Liver (tissue), 9 donors: ENCODE measurements around the gene TOR1AIP2. TPM values are rescaled to one million over a fixed set of nuclear protein-coding genes. Genes with fewer than 3 reads are reported as not detected.
"Not testable (repeated sequence)": the region's sequence is repeated elsewhere in the genome, so short reads cannot be mapped to it uniquely, and the experiment has no call there.

Experiments used
- DNase-seq: peaks from one replicate; pipeline ENCODE4 v3.0.0-alpha.2; 2017; ENCODE audit warnings: low spot score
- H3K27ac ChIP-seq, 2 donors: one replicate each; pipeline ENCODE4 v1.7.0; 2013; ENCODE audit warnings: inconsistent platforms in 2 of 2, low read length in 2 of 2, control low read depth in 1 of 2, low read depth in 1 of 2, mild to moderate bottlenecking in 1 of 2
- H3K27me3 ChIP-seq, 4 donors: one replicate each; pipeline versions ENCODE4 v1.6.1 to v1.7.0; 2013; ENCODE audit warnings: low read length in 3 of 4, inconsistent platforms in 1 of 4, mild to moderate bottlenecking in 1 of 4, moderate library complexity in 1 of 4; ENCODE audit not compliant: control insufficient read depth in 4 of 4, insufficient read depth in 4 of 4
- H3K36me3 ChIP-seq, 4 donors: one replicate each; pipeline versions ENCODE4 v1.6.1 to v1.7.0; 2013; ENCODE audit warnings: low read length in 3 of 4, mild to moderate bottlenecking in 3 of 4, low read depth in 1 of 4, moderate library complexity in 1 of 4; ENCODE audit not compliant: control insufficient read depth in 4 of 4, insufficient read depth in 3 of 4
- H3K4me1 ChIP-seq, 4 donors: one replicate each; pipeline versions ENCODE4 v1.6.1 to v1.7.0; 2013; ENCODE audit warnings: low read length in 3 of 4, mild to moderate bottlenecking in 3 of 4, moderate library complexity in 1 of 4; ENCODE audit not compliant: control insufficient read depth in 4 of 4, insufficient read depth in 4 of 4
- H3K4me3 ChIP-seq, 3 donors: one replicate each; pipeline versions ENCODE4 v1.6.1 to v1.7.0; 2013; ENCODE audit warnings: low read length in 3 of 3, control low read depth in 1 of 3, low read depth in 1 of 3, mild to moderate bottlenecking in 1 of 3
- H3K9ac ChIP-seq, 2 donors: one replicate each; pipeline ENCODE4 v1.7.0; 2013; ENCODE audit warnings: low read length in 2 of 2, mild to moderate bottlenecking in 2 of 2, moderate library complexity in 2 of 2, control low read depth in 1 of 2, low read depth in 1 of 2
- H3K9me3 ChIP-seq, 4 donors: one replicate each; pipeline versions ENCODE4 v1.6.1 to v1.7.0; 2013; ENCODE audit warnings: low read length in 3 of 4; ENCODE audit not compliant: control insufficient read depth in 4 of 4
- ATF3 ChIP-seq: IDR thresholded peaks from 2 replicates; pipeline ENCODE4 v1.6.1; 2016; ENCODE audit warnings: antibody characterized with exemption
- EGR1 ChIP-seq, 2 donors: IDR thresholded peaks; 2 replicates each; pipeline ENCODE4 v1.6.1; 2016 to 2018; ENCODE audit warnings: antibody characterized with exemption in 2 of 2, low read depth in 2 of 2
- FOXA1 ChIP-seq: IDR thresholded peaks from 2 replicates; pipeline ENCODE4 v1.6.1; 2016; ENCODE audit warnings: antibody characterized with exemption
- FOXA2 ChIP-seq: IDR thresholded peaks from 2 replicates; pipeline ENCODE4 v1.6.1; 2016; ENCODE audit warnings: antibody characterized with exemption
- GABPA ChIP-seq, 2 donors: IDR thresholded peaks in 1 of 2; conservative IDR thresholded peaks in 1 of 2; 2 replicates each; pipeline ENCODE4 v1.6.1; 2016; ENCODE audit warnings: antibody characterized with exemption in 2 of 2, mild to moderate bottlenecking in 1 of 2, moderate library complexity in 1 of 2
- HNF4A ChIP-seq, 2 donors: conservative IDR thresholded peaks; 2 replicates each; pipeline ENCODE4 v1.6.1; 2016; ENCODE audit warnings: antibody characterized with exemption in 2 of 2, mild to moderate bottlenecking in 2 of 2
- HNF4G ChIP-seq: IDR thresholded peaks from 2 replicates; pipeline ENCODE4 v1.6.1; 2016; ENCODE audit warnings: antibody characterized with exemption
- JUND ChIP-seq, 2 donors: IDR thresholded peaks; 2 replicates each; pipeline ENCODE4 v1.6.1; 2016; ENCODE audit warnings: antibody characterized with exemption in 2 of 2
- RAD21 ChIP-seq, 2 donors: IDR thresholded peaks; 2 replicates each; pipeline ENCODE4 v1.6.1; 2016; ENCODE audit warnings: antibody characterized with exemption in 2 of 2, mild to moderate bottlenecking in 2 of 2
- RXRA ChIP-seq, 2 donors: IDR thresholded peaks; 2 replicates each; pipeline ENCODE4 v1.6.1; 2017 to 2018; ENCODE audit warnings: antibody characterized with exemption in 2 of 2, mild to moderate bottlenecking in 1 of 2
- SP1 ChIP-seq: IDR thresholded peaks from 2 replicates; pipeline ENCODE4 v1.6.1; 2018; ENCODE audit warnings: antibody characterized with exemption, mild to moderate bottlenecking
- YY1 ChIP-seq: IDR thresholded peaks from 2 replicates; pipeline ENCODE4 v1.6.1; 2016; ENCODE audit warnings: antibody characterized with exemption, mild to moderate bottlenecking
- ZBTB33 ChIP-seq: IDR thresholded peaks from 2 replicates; pipeline ENCODE4 v1.6.1; 2016; ENCODE audit warnings: antibody characterized with exemption
- WGBS: extraction: QIAGEN DNeasy Blood & Tissue Kit; methylation state at CpG from one replicate; pipeline ENCODE4 v1.1.7; 2013; 5-methylcytosine and 5-hydroxymethylcytosine counted together
- polyA plus RNA-seq, 2 donors: library from polyadenylated mRNA; stranded (reverse) in 1 of 2; unstranded in 1 of 2; fragments of 200-250 nt in 1 of 2; fragments of >200 nt in 1 of 2; fragmentation: Nextera tagmentation in 1 of 2; extraction: Ambion mirVana in 1 of 2; gene quantifications; one replicate each; pipeline versions ENCODE4 v1.2.1 to v1.2.3, GENCODE V29; 2013 to 2015
- total RNA-seq, 2 donors: library from RNA; depleted of rRNA; stranded (reverse); fragments of >200 nt; gene quantifications; one replicate each; pipeline ENCODE4 v1.2.3, GENCODE V29; 2014
- TF ChIP-seq, protein P1 (sequence below): IDR thresholded peaks from 2 replicates; pipeline ENCODE4 v1.6.1; 2016; ENCODE audit warnings: antibody characterized with exemption
- TF ChIP-seq, protein P2 (sequence below): IDR thresholded peaks from 2 replicates; pipeline ENCODE4 v1.6.1; 2016; ENCODE audit warnings: antibody characterized with exemption, mild to moderate bottlenecking
- TF ChIP-seq, protein P3 (sequence below): fragments of 150-350 bp; IDR thresholded peaks from 2 replicates; pipeline ENCODE4 v1.5.1; 2017; ENCODE audit warnings: improper control_type of control experiment, low read depth, low read length; ENCODE audit not compliant: missing input control
- donor health status: healthy.
- donor health status: healthy.
- donor health status: healthy.
- donor health status: healthy.
- donor health status: healthy.

TOR1AIP2 gene
- total and polyA plus RNA-seq, 4 donors: 12.7 to 124 (median 38.6) TPM

DNA sequence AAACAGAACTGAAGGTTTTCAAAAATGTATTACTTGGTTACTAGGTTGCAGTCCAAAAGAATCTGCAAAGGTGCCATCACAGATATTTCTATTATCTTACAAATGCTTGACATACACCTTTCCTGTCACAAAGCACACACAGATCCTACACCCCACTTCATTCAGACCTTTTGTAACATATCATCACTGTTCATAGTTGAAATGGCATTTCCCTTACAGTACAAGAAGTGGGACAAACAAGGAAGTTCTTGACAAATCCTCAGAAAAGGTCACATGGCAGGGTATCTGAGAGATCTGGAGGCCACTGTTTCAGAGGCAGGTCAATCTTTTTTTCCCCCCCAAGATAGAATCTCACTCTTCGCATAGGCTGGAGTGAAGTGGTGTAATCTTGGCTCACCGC lies 21.3 kb downstream of the TOR1AIP2 start:
- Histone ChIP-seq H3K4me1 (no peaks in the 10 kb centered on the region), H3K27me3 (no peaks in the 10 kb centered on the region), H3K4me3 (no peak overlapping the region), H3K9ac (no peak overlapping the region), H3K9me3 (no peaks in the 10 kb centered on the region), H3K36me3 (peaks cover 2 to 40% (median 21%) of the 10 kb centered on the region in 4 donors), H3K27ac (no peak overlapping the region)
- no peak for TF ChIP-seq JUND (IDR thresholded peaks at IDR 0.05)
- no peak for TF ChIP-seq SP1
- no peak for TF ChIP-seq EGR1 (IDR thresholded peaks at IDR 0.05; ENCODE audit: low read depth in 2 of 2)
- no peak for TF ChIP-seq FOXA1
- TF ChIP-seq RXRA (IDR thresholded peaks at IDR 0.05): no peak
- no peak for TF ChIP-seq RAD21 (IDR thresholded peaks at IDR 0.05)
- TF ChIP-seq HNF4G: no peak
- TF ChIP-seq YY1: no peak
- TF ChIP-seq, protein P1, sequence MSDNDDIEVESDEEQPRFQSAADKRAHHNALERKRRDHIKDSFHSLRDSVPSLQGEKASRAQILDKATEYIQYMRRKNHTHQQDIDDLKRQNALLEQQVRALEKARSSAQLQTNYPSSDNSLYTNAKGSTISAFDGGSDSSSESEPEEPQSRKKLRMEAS: no peak
- TF ChIP-seq GABPA (IDR thresholded peaks at IDR 0.05 in 1 of 2, conservative IDR thresholded peaks at IDR 0.05 in 1 of 2): no peak
- TF ChIP-seq, protein P2, sequence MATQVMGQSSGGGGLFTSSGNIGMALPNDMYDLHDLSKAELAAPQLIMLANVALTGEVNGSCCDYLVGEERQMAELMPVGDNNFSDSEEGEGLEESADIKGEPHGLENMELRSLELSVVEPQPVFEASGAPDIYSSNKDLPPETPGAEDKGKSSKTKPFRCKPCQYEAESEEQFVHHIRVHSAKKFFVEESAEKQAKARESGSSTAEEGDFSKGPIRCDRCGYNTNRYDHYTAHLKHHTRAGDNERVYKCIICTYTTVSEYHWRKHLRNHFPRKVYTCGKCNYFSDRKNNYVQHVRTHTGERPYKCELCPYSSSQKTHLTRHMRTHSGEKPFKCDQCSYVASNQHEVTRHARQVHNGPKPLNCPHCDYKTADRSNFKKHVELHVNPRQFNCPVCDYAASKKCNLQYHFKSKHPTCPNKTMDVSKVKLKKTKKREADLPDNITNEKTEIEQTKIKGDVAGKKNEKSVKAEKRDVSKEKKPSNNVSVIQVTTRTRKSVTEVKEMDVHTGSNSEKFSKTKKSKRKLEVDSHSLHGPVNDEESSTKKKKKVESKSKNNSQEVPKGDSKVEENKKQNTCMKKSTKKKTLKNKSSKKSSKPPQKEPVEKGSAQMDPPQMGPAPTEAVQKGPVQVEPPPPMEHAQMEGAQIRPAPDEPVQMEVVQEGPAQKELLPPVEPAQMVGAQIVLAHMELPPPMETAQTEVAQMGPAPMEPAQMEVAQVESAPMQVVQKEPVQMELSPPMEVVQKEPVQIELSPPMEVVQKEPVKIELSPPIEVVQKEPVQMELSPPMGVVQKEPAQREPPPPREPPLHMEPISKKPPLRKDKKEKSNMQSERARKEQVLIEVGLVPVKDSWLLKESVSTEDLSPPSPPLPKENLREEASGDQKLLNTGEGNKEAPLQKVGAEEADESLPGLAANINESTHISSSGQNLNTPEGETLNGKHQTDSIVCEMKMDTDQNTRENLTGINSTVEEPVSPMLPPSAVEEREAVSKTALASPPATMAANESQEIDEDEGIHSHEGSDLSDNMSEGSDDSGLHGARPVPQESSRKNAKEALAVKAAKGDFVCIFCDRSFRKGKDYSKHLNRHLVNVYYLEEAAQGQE: no peak
- TF ChIP-seq, protein P3, sequence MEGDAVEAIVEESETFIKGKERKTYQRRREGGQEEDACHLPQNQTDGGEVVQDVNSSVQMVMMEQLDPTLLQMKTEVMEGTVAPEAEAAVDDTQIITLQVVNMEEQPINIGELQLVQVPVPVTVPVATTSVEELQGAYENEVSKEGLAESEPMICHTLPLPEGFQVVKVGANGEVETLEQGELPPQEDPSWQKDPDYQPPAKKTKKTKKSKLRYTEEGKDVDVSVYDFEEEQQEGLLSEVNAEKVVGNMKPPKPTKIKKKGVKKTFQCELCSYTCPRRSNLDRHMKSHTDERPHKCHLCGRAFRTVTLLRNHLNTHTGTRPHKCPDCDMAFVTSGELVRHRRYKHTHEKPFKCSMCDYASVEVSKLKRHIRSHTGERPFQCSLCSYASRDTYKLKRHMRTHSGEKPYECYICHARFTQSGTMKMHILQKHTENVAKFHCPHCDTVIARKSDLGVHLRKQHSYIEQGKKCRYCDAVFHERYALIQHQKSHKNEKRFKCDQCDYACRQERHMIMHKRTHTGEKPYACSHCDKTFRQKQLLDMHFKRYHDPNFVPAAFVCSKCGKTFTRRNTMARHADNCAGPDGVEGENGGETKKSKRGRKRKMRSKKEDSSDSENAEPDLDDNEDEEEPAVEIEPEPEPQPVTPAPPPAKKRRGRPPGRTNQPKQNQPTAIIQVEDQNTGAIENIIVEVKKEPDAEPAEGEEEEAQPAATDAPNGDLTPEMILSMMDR: no peak
- TF ChIP-seq ATF3: no peak
- no peak for DNase-seq
- 98% methylated on average over 2 of the region's 2 CpGs for WGBS

GRCh38 chr1:179855831-179856230 lies 21.8 kb downstream of the TOR1AIP2 start:
- H3K9me3 ChIP-seq, H3K4me1 ChIP-seq, H3K4me3 ChIP-seq, H3K9ac ChIP-seq, H3K27me3 ChIP-seq, DNase-seq, H3K27ac ChIP-seq: not testable (repeated sequence)
- WGBS: 96% methylated on average over 4 of the region's 4 CpGs
- H3K36me3 ChIP-seq: peaks cover 4 to 42% (median 24%) of the 10 kb centered on the region in 4 donors

DNA sequence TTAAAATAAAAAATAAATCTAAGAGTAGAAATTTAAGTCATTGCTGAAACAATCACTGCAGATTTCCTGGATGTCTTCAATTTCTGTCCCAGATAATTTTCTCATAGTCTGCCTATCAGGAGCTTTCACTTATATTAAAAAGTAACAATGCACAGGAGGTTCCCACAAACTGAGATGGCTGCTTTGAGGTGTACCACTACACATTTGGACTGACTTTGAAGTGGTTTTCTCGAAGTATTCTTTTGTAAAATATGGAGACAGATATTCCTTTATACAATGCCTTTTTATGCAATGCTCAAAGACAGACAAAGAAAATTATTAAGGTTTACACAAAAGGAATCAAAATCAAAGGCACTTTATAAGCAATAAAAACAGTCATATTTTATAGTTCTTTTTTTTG lies 24.5 kb downstream of the TOR1AIP2 start:
- 95% methylated on average over 1 of the region's 1 CpG for WGBS
- H3K4me3 ChIP-seq: no peak overlapping the region
- peaks cover 8 to 58% (median 41%) of the 10 kb centered on the region in 4 donors for H3K36me3 ChIP-seq
- no peak for TF ChIP-seq HNF4A (conservative IDR thresholded peaks at IDR 0.05)
- TF ChIP-seq RAD21 (IDR thresholded peaks at IDR 0.05): no peak
- TF ChIP-seq, protein P1: no peak
- TF ChIP-seq SP1: no peak
- TF ChIP-seq GABPA (IDR thresholded peaks at IDR 0.05 in 1 of 2, conservative IDR thresholded peaks at IDR 0.05 in 1 of 2): no peak
- TF ChIP-seq FOXA2: no peak
- TF ChIP-seq ZBTB33: no peak
- TF ChIP-seq, protein P3: no peak
- TF ChIP-seq RXRA (IDR thresholded peaks at IDR 0.05): no peak
- TF ChIP-seq YY1: no peak
- TF ChIP-seq ATF3: no peak

More for the DNA sequence above, 24.5 kb downstream of the TOR1AIP2 start:
- no peak overlapping the region for H3K9ac ChIP-seq
- no peaks in the 10 kb centered on the region for H3K27me3 ChIP-seq
- no peak for DNase-seq
- H3K27ac ChIP-seq: no peak overlapping the region
- H3K4me1 ChIP-seq: no peaks in the 10 kb centered on the region
- H3K9me3 ChIP-seq: no peaks in the 10 kb centered on the region
